SH-SY5Y (cell line): ENCODE measurements around the gene RPRD1B.

Experiments
- GATA2 ChIP-seq: IDR thresholded peaks from 2 replicates; pipeline ENCODE4 v1.6.1; 2011; ENCODE audit warnings: mild to moderate bottlenecking, low read depth, low read length
- GATA3 ChIP-seq: IDR thresholded peaks from 2 replicates; pipeline ENCODE4 v1.6.1; 2011; ENCODE audit warnings: low read depth, mild to moderate bottlenecking, low read length, moderate library complexity

- TF ChIP-seq GATA2 (no peak), GATA3 (no peak)
Observed at GRCh38 chr20:38018385-38018784, 15.2 kb upstream of the RPRD1B start.
